ENCODE data around the gene SYNE3. TPM values are rescaled to one million over a fixed set of nuclear protein-coding genes. Genes with fewer than 3 reads are reported as not detected.
A peak's percentile ranks its signal among the peaks of the same experiment; 100 is the strongest.

Gene SYNE3
- total RNA-seq, 1 donor from 2014 or later, result 27.0 TPM

DNA sequence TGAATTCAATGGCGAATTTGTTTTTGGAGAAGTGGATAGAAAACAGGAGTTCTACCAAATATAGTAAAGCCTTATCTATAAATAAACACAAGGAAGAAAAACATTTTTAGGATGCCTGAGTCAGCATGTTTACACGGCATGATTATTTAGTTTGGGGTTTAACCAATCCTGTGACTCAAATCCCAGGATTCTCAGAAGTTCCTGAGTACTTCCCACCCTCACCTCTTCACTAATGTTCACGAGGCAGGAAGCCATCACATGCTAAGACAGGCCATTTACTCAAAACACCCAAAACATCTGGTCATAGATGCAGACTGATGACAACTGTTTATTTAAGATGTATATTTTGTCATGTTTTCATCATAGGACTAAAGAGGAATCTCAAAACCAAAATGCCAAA, 15.0 kb upstream of the SYNE3 start:
- H3K4me1 ChIP-seq, result peaks cover 60% of the 10 kb centered on the region
- no peaks in the 10 kb centered on the region for H3K27me3 ChIP-seq
- no peak overlapping the region for H3K27ac ChIP-seq
- TF ChIP-seq, protein P1, sequence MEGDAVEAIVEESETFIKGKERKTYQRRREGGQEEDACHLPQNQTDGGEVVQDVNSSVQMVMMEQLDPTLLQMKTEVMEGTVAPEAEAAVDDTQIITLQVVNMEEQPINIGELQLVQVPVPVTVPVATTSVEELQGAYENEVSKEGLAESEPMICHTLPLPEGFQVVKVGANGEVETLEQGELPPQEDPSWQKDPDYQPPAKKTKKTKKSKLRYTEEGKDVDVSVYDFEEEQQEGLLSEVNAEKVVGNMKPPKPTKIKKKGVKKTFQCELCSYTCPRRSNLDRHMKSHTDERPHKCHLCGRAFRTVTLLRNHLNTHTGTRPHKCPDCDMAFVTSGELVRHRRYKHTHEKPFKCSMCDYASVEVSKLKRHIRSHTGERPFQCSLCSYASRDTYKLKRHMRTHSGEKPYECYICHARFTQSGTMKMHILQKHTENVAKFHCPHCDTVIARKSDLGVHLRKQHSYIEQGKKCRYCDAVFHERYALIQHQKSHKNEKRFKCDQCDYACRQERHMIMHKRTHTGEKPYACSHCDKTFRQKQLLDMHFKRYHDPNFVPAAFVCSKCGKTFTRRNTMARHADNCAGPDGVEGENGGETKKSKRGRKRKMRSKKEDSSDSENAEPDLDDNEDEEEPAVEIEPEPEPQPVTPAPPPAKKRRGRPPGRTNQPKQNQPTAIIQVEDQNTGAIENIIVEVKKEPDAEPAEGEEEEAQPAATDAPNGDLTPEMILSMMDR (IDR thresholded peaks at IDR 0.05), result no peak
- no peak for TF ChIP-seq POLR2A (IDR thresholded peaks at IDR 0.05)
- no peak for TF ChIP-seq POLR2AphosphoS5 (IDR thresholded peaks at IDR 0.05; ENCODE audit: insufficient read depth in 1 of 2, low read depth in 1 of 2)
- DNase-seq (ENCODE audit: extremely low spot score in 2 of 2), result no peak
- intact Hi-C loops (cut with DNase I), result loop anchor here (10.0 kb wide), 1 partner anchor 217 kb away; the partner anchor contains the start of gene CLMN
- H3K36me3 ChIP-seq, result no peaks in the 10 kb centered on the region
- H3K4me3 ChIP-seq, result no peak overlapping the region
- no peaks in the 10 kb centered on the region for H3K9me3 ChIP-seq

DNA sequence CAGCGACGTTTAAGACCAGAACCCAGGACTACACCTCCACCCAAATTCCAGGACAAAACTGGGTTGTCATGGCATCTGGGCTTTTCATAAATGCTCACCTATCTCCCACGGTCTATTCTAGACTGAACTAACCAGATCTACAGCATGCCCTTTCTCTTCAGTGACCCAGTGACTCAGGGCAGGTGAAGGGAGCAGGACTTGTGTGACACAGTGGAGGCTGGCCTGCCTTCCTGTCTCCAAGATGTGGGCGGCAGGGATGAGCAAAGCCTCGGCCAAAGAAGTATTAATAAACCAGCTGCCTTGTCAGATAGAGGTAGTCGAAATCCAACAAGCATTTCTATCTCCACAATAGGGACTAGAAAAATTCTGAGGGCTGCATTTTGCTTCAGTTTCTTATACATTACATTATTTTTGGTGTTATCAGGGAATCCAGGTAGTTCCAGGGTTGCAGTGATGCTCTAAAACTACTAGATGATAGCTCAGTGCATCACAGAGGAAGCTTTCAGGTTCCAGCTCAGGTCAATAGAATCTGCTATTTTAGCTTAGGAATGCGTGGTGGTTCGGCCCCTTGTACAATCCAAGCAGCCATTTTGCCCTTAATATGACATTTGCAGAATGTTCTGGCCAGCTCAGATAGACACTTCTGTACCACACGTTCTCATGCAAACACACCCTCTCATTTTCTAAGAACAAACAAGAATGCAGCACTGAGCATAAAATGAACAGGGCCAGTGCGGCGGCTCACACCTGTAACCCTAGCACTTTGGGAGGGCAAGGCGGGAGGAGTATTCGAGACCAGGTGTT, 14.2 kb upstream of the SYNE3 start:
- TF ChIP-seq POLR2A (IDR thresholded peaks at IDR 0.05) (no peak), POLR2AphosphoS5 (IDR thresholded peaks at IDR 0.05; ENCODE audit: insufficient read depth in 1 of 2, low read depth in 1 of 2) (no peak)
- TF ChIP-seq, protein P1 (IDR thresholded peaks at IDR 0.05), result no peak
- intact Hi-C loops (cut with DNase I), result loop anchor here (10.0 kb wide), 1 partner anchor 216 kb away; the partner anchor contains the start of gene CLMN
- no peak for DNase-seq (ENCODE audit: extremely low spot score in 2 of 2)
- no peaks in the 10 kb centered on the region for H3K36me3 ChIP-seq
- H3K9me3 ChIP-seq, result no peaks in the 10 kb centered on the region
- H3K27ac ChIP-seq, result no peak overlapping the region
- peaks cover 59% of the 10 kb centered on the region for H3K4me1 ChIP-seq
- H3K27me3 ChIP-seq, result no peaks in the 10 kb centered on the region
- no peak overlapping the region for H3K4me3 ChIP-seq

DNA sequence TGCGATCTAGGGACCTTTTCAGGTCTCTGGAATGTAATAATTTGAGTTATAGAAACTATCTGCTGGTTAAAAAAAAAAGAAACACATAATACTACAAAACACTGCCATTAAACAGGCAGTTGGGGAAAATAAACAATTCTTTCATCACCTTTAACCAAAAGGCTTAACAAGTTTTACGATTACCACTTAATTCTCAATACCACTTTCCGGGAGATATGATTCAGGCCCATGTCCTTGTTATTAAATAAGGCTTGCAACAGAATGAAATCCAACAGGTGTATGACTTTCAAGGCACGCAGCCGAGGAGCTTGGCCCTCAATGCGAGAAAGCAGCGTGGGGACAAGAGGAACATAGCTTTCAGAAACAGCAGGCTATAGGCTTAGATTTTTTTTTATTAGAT, 12.8 kb upstream of the SYNE3 start:
- Histone ChIP-seq H3K36me3 (no peaks in the 10 kb centered on the region), H3K27me3 (no peaks in the 10 kb centered on the region), H3K27ac (no peak overlapping the region), H3K4me3 (no peak overlapping the region), H3K9me3 (no peaks in the 10 kb centered on the region), H3K4me1 (peaks cover 65% of the 10 kb centered on the region)
- no peak for DNase-seq (ENCODE audit: extremely low spot score in 2 of 2)
- intact Hi-C loops (cut with DNase I), result no loop called here
- TF ChIP-seq, protein P1 (IDR thresholded peaks at IDR 0.05), result no peak
- TF ChIP-seq POLR2A (IDR thresholded peaks at IDR 0.05) (no peak), POLR2AphosphoS5 (IDR thresholded peaks at IDR 0.05; ENCODE audit: insufficient read depth in 1 of 2, low read depth in 1 of 2) (no peak)

DNA sequence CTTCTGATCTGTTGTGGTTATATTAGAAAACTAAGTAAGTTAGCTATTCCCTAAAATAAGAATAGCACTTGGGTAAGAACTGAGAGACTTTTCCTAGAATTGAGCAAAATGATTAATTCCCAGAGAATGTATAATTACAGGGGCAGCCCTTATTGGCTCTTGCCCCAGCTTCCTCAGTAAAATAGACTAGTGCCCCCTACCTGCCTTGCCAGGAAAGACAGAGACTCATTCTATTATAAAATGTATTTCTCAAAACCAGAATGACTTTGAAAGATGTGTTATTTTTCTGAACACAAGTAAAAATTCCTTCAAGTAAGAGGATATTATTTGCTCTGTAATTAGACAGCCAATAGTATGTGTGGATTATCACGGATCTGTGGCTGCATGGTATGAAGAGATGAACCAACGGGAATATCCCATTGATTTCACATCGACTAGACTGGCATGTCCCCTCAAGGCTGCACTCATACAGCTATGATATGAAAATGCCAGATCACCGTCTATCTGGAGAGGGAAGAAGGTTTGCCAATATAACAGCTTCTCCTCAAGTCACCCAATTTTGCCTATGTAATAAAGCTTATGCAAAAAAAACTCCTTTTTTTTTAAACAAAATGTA, 11.0 kb upstream of the SYNE3 start:
- peak overlapping the region; percentile 78 for H3K27ac ChIP-seq
- H3K9me3 ChIP-seq, result no peaks in the 10 kb centered on the region
- no peak overlapping the region for H3K4me3 ChIP-seq
- intact Hi-C loops (cut with DNase I), result no loop called here
- H3K4me1 ChIP-seq, result peaks cover 57% of the 10 kb centered on the region
- H3K36me3 ChIP-seq, result no peaks in the 10 kb centered on the region
- H3K27me3 ChIP-seq, result no peaks in the 10 kb centered on the region
- no peak for TF ChIP-seq POLR2A (IDR thresholded peaks at IDR 0.05)
- TF ChIP-seq, protein P1 (IDR thresholded peaks at IDR 0.05), result peak; percentile 65 to 96 (median 80)
- TF ChIP-seq POLR2AphosphoS5 (IDR thresholded peaks at IDR 0.05; ENCODE audit: insufficient read depth in 1 of 2, low read depth in 1 of 2), result peak in 1 of 2 donors; percentile 41
- no peak for DNase-seq (ENCODE audit: extremely low spot score in 2 of 2)

All from vagina (tissue), 2 donors.